GM20000 (cell line): ENCODE measurements around the gene PLEKHH2.

Experiments
- DNase-seq: peaks from one replicate; pipeline ENCODE4 v3.0.0; 2012; ENCODE audit warnings: low spot score
- TF ChIP-seq, protein P1 (sequence below): IDR thresholded peaks from 2 replicates; pipeline ENCODE4 v1.5.1; 2012; ENCODE audit warnings: mild to moderate bottlenecking, control low read depth; ENCODE audit errors: extremely low read depth, missing control alignments

PLEKHH2 gene

DNA sequence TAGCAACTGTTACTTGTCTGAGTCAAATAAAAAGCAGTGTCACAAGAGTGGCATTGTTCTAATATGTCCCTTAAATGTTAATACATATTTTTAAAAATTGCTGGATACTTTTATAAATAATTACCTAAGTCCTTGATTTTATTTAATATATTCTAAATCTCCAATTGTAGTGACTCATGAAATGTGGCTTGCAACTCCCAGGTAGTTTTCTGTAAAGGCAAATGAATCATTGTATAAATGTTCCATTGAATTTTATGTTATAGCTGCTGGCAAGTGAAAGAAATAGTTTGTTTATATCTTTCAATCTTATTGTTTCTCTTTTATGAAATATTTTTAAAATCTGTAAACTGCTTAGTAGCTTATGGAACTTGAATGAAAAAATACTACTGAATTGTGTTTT, 71.8 kb downstream of the PLEKHH2 start:
- TF ChIP-seq, protein P1, sequence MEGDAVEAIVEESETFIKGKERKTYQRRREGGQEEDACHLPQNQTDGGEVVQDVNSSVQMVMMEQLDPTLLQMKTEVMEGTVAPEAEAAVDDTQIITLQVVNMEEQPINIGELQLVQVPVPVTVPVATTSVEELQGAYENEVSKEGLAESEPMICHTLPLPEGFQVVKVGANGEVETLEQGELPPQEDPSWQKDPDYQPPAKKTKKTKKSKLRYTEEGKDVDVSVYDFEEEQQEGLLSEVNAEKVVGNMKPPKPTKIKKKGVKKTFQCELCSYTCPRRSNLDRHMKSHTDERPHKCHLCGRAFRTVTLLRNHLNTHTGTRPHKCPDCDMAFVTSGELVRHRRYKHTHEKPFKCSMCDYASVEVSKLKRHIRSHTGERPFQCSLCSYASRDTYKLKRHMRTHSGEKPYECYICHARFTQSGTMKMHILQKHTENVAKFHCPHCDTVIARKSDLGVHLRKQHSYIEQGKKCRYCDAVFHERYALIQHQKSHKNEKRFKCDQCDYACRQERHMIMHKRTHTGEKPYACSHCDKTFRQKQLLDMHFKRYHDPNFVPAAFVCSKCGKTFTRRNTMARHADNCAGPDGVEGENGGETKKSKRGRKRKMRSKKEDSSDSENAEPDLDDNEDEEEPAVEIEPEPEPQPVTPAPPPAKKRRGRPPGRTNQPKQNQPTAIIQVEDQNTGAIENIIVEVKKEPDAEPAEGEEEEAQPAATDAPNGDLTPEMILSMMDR = no peak
- no peak for DNase-seq

DNA sequence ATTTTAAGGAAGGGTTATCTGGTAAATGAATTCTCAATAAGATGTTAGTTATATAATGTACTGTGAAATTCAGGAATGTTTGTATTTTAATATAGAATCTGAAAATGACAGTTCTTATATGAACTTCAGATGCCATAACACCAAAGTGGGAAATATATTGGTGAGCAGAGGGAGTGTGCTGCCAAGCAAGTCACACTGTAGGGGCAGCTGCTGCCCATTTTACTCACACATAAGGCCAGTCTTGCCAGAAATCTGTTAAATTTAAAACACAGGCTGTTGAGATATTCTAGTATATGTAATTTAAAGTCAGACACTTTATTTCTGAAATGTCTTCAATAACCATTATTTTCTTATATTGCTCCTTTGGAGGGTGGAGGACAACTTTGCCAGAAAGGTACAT, 73.8 kb downstream of the PLEKHH2 start:
- DNase-seq = no peak

DNA sequence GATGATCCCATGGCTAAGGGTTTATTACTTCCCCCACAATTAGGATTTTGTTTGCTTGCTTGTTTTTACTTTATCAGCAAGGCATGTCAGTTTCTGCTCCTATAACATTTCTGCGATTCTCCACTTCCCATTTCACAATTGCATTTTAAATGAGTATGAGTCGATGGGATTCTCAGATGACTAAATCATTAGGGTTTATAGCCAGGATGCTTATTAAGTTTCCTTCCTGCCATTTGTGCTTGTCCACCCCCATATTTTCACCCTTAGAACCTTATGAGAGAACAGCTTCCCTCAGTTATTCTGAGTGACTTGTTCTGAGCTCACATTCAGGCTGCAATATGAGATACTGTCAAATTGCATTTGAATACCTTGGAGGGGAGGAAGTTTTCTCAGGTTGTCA, 77.1 kb downstream of the PLEKHH2 start:
- TF ChIP-seq, protein P1 = no peak
- no peak for DNase-seq

More for the DNA sequence above, 73.8 kb downstream of the PLEKHH2 start:
- TF ChIP-seq, protein P1 = no peak

DNA sequence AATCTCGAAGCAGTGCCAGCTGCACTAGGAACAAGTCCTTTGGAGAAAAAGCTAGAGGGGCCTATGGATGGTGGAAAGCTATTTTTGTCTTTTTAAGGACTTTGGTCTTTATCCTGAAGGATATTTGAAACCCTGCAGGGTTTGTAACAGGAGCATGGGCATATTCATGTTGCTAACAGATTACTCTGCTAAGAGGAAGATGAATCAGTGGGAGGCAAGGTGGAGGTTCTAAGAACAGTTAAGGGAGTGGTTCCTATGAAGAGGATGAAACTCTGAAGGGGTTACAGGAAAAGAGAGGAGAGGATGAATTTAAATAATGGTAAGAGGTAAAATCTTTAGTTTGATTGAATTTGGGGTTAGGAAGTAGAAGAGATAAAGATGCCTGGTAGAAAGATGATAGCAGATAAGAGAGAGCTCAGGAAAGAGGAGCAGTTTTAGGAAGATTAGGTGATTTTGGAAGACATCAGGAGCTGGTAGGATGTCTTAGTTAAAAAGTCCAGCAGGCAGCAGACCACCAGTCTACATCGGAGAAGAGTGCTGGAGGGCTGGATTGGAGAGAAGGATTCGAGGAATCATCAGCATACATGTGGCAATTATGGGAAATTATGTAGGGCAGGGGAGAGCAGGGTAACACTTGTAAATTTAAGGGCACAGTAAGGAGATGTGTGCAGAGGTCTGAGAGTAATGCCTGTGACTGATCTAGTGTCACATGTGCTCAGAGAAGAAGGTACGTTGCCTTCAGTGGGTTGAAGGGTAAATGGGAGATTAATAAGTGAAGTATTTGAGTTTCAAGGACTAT, 78.4 kb downstream of the PLEKHH2 start:
- TF ChIP-seq, protein P1 = no peak
- no peak for DNase-seq

DNA sequence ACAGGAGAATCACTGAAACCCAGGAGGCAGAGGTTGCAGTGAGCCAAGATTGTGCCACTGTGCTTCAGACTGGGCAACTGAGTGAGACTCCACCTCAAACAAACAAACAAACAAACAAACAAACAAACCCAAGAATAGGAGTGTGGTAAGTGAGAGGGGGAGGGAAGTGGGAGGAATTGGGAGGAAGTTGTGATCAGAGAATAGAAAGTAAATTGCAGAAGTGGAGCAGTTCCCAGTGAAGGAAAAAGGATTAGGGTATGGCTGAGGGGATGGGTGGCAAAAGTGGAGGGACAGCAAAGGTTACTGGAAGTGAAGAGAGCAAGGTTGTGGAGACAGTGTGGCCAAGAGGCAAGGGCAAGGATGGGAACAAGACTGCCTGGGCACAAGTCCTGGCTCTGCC, 80.3 kb downstream of the PLEKHH2 start:
- TF ChIP-seq, protein P1 = no peak
- DNase-seq = no peak

DNA sequence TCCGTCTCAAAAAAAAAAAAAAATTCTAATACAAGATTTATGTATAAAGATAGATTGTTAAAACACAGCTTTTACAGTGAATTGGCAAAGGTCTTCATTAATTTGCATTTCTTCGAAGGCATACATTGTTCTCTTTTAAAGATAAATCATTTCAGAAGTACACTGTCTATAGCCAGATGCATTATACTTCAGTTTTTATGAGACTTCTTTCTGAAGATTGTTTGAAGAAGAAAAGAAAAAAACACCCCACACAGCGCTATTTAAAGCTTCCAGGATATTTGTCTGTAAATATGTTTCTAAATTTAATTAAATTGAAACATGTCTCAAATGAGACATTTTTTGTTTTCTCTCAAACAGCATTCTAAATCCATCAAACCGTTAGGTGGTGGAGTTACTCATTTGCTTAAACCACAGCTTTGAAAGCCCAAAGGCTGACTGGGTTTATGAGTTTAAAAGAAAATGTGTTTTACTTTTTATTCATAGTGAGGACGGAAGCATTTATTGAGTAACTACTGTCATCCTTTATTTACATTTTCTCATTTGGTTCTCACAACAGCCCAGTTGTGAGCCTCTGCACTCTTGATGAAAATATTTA, 81.6 kb downstream of the PLEKHH2 start:
- no peak for DNase-seq
- TF ChIP-seq, protein P1 = no peak

DNA sequence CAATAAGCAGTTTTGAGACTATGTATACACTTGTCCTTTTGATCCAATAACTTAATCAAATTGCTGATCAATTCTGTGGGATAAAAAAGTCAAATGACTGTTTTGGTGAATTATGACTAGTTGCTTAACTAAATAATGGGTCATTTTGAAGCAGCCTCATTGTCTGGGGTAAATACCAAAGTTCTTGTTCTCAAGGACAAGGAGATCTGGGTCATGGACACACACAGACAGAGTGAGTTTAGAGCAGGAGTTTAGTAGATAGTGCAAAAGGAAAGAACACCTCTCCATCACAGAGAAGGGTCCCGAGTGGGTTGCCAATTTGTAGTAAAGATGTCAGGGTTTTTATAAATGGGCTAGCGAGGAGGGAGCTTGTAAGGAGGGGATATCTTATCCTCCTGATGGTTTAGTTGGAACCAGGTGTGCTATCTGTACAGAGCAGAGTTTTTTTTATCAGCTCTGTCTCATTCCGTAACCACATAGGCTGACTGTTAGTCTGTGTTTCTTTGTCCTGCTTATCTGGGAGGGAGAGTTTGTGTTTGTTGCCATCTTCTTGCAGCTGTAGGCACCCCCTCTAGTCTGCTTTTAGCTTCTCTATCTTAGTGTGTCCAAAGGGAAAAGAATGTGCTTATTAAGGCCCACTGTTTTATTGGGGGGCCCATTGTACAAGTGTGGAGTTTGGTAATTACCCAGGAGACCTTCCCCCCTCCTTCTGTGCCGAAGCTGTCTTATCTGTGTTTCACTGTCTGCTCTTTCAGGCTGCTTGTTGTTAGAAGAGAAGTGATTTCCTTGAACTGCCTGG, 87.9 kb downstream of the PLEKHH2 start:
- no peak for DNase-seq
- TF ChIP-seq, protein P1 = no peak
